ENCODE data around the gene ZNF579. TPM values are rescaled to one million over a fixed set of nuclear protein-coding genes. Genes with fewer than 3 reads are reported as not detected.

ZNF579 gene
- total RNA-seq, 4 donors from 2014 or later = 4.2 to 11.1 (median 8.1) TPM

- no peak for TF ChIP-seq POLR2AphosphoS5 (IDR thresholded peaks at IDR 0.05)
- TF ChIP-seq EP300 (IDR thresholded peaks at IDR 0.05) = no peak
- TF ChIP-seq POLR2A (IDR thresholded peaks at IDR 0.05; ENCODE audit: low read depth) = no peak
- TF ChIP-seq, protein P1, sequence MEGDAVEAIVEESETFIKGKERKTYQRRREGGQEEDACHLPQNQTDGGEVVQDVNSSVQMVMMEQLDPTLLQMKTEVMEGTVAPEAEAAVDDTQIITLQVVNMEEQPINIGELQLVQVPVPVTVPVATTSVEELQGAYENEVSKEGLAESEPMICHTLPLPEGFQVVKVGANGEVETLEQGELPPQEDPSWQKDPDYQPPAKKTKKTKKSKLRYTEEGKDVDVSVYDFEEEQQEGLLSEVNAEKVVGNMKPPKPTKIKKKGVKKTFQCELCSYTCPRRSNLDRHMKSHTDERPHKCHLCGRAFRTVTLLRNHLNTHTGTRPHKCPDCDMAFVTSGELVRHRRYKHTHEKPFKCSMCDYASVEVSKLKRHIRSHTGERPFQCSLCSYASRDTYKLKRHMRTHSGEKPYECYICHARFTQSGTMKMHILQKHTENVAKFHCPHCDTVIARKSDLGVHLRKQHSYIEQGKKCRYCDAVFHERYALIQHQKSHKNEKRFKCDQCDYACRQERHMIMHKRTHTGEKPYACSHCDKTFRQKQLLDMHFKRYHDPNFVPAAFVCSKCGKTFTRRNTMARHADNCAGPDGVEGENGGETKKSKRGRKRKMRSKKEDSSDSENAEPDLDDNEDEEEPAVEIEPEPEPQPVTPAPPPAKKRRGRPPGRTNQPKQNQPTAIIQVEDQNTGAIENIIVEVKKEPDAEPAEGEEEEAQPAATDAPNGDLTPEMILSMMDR (IDR thresholded peaks at IDR 0.05) = no peak
- 84% methylated on average over 10 of the region's 12 CpGs for WGBS
- Histone ChIP-seq H3K4me1 (peaks cover 5 to 42% (median 33%) of the 10 kb centered on the region in 4 donors), H3K27ac (replicated peaks in 1 of 4) (no peak overlapping the region), H3K36me3 (peaks cover 16 to 50% (median 40%) of the 10 kb centered on the region in 4 donors), H3K27me3 (no peaks in the 10 kb centered on the region), H3K4me3 (no peak overlapping the region), H3K9me3 (no peaks in the 10 kb centered on the region)
- intact Hi-C loops (cut with DNase I) = no loop called here
- no peak for DNase-seq (ENCODE audit: extremely low spot score)
Measured at GRCh38 chr19:55620410-55621204, 40.0 kb upstream of the ZNF579 start.

GRCh38 chr19:55619286-55619685 lies 38.6 kb upstream of the ZNF579 start:
- intact Hi-C loops (cut with DNase I) = no loop called here
- H3K27me3 ChIP-seq = no peaks in the 10 kb centered on the region
- no peak for DNase-seq (ENCODE audit: extremely low spot score)
- H3K9me3 ChIP-seq = no peaks in the 10 kb centered on the region
- TF ChIP-seq, protein P1 (IDR thresholded peaks at IDR 0.05) = no peak
- peak in 1 of 2 donors; percentile 19 for TF ChIP-seq POLR2AphosphoS5 (IDR thresholded peaks at IDR 0.05)
- H3K36me3 ChIP-seq = peaks cover 27 to 63% (median 51%) of the 10 kb centered on the region in 4 donors
- H3K27ac ChIP-seq (replicated peaks in 1 of 4) = peak overlapping the region in 3 of 4 donors; percentile 36 to 43 (median 40)
- H3K4me3 ChIP-seq = no peak overlapping the region
- WGBS = 72% methylated on average over 3 of the region's 3 CpGs
- H3K4me1 ChIP-seq = peaks cover 0 to 32% (median 25%) of the 10 kb centered on the region in 4 donors

DNA sequence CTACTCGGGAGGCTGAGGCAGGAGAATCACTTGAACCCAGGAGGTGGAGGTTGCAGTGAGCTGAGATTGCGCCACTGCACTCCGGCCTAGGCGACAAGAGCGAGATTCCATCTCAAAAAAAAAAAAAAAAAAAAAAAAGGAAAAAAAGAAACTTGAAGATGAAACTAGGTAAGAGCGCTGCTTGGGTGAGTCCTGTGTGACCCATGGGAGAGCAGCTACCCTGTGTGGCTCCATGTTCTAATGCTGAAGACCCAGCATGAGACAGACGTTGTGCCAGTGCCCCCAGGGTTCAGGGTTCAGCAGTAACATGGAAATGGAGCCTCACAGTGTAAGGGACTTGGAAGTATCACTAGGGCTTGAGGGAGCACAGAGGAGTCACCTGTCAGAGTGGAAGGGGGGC lies 37.8 kb upstream of the ZNF579 start:
- Histone ChIP-seq H3K4me3 (no peak overlapping the region), H3K9me3 (no peaks in the 10 kb centered on the region), H3K36me3 (peaks cover 32 to 72% (median 59%) of the 10 kb centered on the region in 4 donors), H3K27me3 (no peaks in the 10 kb centered on the region), H3K4me1 (peaks cover 0 to 27% (median 19%) of the 10 kb centered on the region in 4 donors), H3K27ac (replicated peaks in 1 of 4) (peak overlapping the region in 2 of 4 donors; percentile 40 to 43)
- DNase-seq (ENCODE audit: extremely low spot score) = no peak
- WGBS = 89% methylated on average over 7 of the region's 7 CpGs
- intact Hi-C loops (cut with DNase I) = no loop called here
- no peak for TF ChIP-seq POLR2A (IDR thresholded peaks at IDR 0.05; ENCODE audit: low read depth)
- TF ChIP-seq, protein P1 (IDR thresholded peaks at IDR 0.05) = no peak
- no peak for TF ChIP-seq EP300 (IDR thresholded peaks at IDR 0.05)
- TF ChIP-seq POLR2AphosphoS5 (IDR thresholded peaks at IDR 0.05) = no peak

DNA sequence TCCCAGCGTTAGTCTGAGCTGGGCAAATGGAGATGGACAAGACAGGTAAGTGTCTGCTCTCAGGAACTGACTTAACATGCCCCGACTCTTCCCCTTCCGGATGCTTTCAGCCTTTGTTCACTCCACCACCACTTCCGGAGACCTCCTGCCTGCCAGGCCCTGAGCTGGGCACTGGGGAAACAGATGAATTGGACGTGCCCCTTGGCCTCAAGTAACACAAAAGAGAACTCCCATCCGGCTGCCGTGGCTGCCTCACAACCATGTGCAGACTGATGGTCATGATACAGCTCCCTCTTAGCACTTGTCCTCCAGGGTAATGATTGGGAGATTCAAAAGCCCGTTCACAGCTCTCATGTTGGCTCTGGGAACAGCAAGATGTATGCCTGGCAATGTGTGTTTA lies 36.8 kb upstream of the ZNF579 start:
- Histone ChIP-seq H3K36me3 (peaks cover 32 to 77% (median 59%) of the 10 kb centered on the region in 4 donors), H3K4me1 (peaks cover 0 to 32% (median 24%) of the 10 kb centered on the region in 4 donors), H3K27ac (replicated peaks in 1 of 4) (no peak overlapping the region), H3K9me3 (no peaks in the 10 kb centered on the region), H3K4me3 (no peak overlapping the region), H3K27me3 (no peaks in the 10 kb centered on the region)
- no peak for DNase-seq (ENCODE audit: extremely low spot score)
- TF ChIP-seq POLR2AphosphoS5 (IDR thresholded peaks at IDR 0.05) (no peak), POLR2A (IDR thresholded peaks at IDR 0.05; ENCODE audit: low read depth) (no peak), EP300 (IDR thresholded peaks at IDR 0.05) (no peak)
- TF ChIP-seq, protein P1 (IDR thresholded peaks at IDR 0.05) = no peak
- intact Hi-C loops (cut with DNase I) = no loop called here
- 88% methylated on average over 8 of the region's 8 CpGs for WGBS
